ENCODE data around the gene KAT14.
"Not testable (repeated sequence)": the region's sequence is repeated elsewhere in the genome, so short reads cannot be mapped to it uniquely, and the experiment has no call there.

KAT14 gene

GRCh38 chr20:18164356-18164755 is 26.7 kb downstream of the KAT14 start:
- no peak for DNase-seq (ENCODE audit: low read depth, low spot score)

DNA sequence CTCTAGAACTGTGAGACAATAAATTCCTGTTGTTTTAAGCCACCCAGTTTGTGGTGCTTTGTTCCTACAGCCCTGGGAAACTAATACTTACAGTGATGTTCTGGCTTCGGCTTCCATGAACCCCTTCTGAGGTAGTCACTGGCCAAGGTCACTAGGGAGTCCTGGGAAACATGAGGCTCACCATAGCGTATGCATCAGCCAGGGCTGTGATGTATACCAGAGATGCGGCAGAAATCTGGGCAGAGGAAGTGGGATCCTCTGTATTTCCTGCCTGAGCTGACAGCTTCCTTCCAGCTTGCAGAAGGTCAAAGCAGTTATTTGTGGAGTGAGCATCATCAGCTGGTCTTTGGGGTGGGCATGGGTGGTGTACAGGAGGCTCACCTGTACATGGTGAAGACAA is 27.9 kb downstream of the KAT14 start:
- no peak for DNase-seq (ENCODE audit: low read depth, low spot score)

DNA sequence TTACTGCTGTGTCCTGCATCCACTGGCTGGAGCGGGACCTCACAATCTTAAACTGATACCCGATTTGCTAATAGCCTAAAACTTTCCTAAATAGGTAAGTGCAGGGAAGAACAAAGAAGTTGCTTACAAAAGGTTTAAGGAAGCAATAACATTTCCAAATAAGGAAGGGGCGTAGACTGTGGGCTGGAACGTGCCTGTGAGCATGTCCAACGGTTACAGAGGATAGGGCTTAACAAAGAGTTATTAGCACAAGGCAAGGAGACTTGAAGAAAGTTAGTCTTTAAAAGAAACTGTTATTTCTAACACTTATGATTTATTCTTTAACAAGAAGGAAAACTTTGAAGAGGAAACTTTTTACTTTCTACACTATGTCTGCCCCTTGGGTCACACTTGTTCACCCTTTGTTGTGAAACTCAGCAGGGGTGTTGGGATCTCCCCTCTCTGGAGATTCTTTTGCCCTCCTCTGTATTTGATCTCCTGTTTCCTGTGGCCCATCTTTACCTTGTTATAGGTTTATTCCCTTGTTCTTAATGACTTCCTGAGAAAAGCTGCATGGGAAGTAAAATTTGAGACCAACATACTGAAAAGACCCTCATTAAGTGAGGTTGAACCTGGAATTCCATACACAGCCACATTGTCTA is 28.7 kb downstream of the KAT14 start:
- no peak for DNase-seq (ENCODE audit: low read depth, low spot score)

DNA sequence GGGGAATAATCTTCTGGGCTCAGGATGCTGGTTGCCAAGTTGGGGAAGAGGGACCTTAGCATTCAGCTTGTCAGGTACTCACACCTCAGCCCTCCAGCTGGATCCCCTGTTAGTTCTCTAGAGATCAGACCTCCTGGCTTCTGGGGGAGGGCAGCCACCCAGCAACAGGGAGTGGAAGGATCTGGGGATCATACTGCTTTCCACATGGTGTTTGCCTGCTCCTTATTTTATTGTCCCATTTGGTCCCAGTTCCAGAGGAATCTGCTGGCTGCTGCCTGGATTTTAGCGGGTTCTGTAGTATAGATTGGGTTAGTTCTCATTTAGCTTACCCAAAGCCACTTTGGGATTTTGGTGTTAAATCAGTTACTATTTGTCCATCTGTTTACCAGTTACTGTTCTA is 29.3 kb downstream of the KAT14 start:
- no peak for DNase-seq (ENCODE audit: low read depth, low spot score)

- DNase-seq (ENCODE audit: low read depth, low spot score): no peak
Observed at GRCh38 chr20:18172379-18172778, 34.7 kb downstream of the KAT14 start.

DNA sequence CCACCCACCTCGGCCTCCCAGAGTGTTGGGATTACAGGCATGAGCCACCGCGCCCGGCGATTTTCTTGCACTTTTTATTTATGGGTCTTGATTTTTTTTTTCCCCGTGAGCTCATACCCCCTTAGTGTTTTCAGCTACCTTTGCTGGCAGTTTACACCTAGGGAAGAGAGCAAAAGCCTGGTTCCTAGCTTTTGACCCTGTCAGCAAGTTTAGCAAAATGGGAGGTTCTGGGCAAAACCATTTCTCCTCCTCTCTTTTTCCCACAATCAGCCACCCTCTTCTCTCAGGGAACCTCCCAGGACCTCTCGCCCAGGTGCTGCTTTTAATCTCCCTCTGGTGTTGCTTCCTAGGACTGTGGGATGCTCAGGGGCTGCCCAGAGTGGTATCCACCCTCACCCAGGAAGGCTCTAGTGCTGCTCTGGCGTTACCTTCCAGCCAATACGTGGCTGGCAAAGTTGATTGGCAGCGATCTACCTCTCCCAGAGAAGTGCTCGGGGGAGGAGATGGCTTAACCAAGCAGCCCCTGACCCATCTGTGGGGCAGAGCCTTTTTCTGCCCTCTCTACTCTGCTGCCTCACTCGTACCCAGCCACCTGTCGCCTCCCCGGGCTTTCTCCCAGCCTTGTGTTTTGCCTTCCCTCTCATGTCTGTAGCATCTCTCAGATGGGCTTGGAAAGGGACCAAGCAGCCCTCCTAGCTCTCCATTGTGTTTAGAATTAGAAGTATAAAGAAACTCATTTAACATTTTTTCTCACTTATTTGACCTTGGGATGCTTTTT is 37.4 kb downstream of the KAT14 start:
- no peak for DNase-seq (ENCODE audit: low read depth, low spot score)

GRCh38 chr20:18176318-18176785 is 38.7 kb downstream of the KAT14 start:
- no peak for DNase-seq (ENCODE audit: low read depth, low spot score)

DNA sequence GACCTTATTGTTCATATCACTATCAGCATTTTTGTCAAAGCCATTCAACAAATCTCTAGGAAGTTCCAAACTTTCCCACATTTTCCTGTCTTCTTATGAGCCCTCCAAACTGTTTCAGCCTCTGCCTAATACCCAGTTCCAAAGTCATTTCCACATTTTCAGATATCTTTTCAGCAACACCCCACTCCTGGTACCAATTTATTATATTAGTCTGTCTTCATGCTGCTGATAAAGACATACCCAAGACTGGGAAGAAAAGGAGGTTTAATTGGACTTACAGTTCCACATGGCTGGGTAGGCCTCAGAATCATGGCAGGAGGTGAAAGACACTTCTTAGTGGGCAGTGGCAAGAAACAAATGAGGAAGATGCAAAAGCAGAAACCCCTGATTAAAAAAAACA is 42.7 kb downstream of the KAT14 start:
- not testable (repeated sequence) for DNase-seq (ENCODE audit: low read depth, low spot score)

DNA sequence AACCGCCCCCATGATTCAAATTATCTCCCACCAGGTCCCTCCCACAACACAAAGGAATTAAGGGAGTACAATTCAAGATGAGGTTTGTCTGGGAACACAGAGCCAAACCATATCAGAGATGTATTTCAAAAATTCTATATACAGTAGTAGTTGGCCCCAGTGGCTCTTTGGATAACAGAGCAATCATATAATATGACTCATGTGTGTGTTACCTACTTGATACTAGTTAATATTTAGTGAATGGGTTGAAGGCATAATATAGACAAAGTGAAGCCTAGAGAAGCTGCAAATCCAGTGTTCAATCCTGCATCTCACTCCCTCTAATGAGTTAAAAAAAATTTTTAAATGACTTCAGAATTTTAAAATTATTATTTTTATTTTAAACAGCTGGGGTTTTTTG is 43.2 kb downstream of the KAT14 start:
- DNase-seq (ENCODE audit: low read depth, low spot score): no peak

DNA sequence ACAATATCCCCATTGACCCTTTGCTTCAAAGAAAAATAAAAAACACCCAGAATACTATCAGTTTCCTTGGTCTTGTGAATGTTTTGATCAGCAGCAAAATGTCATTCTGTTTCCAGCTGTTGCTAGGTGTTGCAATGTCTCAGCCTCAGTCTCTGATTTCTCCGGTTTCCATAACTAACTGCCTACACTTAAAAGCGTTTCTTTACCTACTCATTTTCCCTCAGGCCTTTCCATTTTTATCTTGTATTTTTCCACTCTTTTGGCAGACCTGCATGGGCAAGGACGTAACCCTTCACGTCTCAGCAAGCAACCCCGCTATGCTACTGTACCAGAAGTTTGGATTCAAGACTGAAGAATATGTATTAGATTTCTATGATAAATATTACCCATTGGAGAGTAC is 49.4 kb downstream of the KAT14 start:
- no peak for DNase-seq (ENCODE audit: low read depth, low spot score)

GRCh38 chr20:18188434-18188833 is 50.8 kb downstream of the KAT14 start:
- DNase-seq (ENCODE audit: low read depth, low spot score): no peak

- no peak for DNase-seq (ENCODE audit: low read depth, low spot score)
Observed at GRCh38 chr20:18190338-18191233, 52.9 kb downstream of the KAT14 start.

DNA sequence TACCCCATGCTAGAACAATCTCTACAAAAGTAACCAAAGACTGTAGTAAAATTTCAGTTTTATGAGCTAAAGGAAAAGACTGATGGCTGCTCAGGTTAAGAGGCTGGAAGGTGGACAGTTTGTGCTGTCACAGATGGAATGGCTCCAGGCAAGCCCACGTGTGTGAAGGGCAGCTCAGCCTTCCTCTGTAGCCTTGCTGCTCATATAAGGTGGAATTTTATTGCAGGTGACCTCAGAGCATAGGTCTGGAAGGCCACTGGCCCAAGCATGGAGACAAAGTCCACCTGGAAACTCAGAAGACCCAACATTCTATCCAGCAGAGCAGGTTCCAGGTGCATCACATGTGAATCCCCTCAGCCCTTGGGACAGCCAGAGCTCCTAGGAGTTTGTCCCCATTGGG is 53.6 kb downstream of the KAT14 start:
- no peak for DNase-seq (ENCODE audit: low read depth, low spot score)

GRCh38 chr20:18194461-18194860 is 56.8 kb downstream of the KAT14 start:
- not testable (repeated sequence) for DNase-seq (ENCODE audit: low read depth, low spot score)

DNA sequence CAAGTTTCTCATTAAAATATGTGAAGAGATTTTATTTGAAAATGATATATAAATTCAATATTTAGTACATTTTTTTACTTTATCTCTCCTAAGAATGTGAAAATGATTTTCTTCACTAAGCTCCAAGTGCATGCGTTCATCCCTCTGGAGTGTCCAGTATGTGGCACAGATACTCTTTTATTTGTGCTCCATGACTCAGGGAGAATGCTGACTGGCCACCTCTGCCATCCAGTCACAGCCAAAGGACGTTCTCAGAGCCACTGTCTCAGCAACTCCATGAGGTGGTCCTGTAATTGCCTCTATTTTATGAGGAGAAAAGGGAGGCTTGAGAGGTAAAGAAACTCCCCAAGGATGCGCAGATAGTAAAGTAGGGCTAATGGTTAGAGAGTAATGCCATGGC is 58.3 kb downstream of the KAT14 start:
- DNase-seq (ENCODE audit: low read depth, low spot score): no peak

GRCh38 chr20:18197382-18198070 is 59.9 kb downstream of the KAT14 start:
- DNase-seq (ENCODE audit: low read depth, low spot score): no peak

- DNase-seq (ENCODE audit: low read depth, low spot score): no peak
Observed at GRCh38 chr20:18202966-18203365, 65.3 kb downstream of the KAT14 start.

DNA sequence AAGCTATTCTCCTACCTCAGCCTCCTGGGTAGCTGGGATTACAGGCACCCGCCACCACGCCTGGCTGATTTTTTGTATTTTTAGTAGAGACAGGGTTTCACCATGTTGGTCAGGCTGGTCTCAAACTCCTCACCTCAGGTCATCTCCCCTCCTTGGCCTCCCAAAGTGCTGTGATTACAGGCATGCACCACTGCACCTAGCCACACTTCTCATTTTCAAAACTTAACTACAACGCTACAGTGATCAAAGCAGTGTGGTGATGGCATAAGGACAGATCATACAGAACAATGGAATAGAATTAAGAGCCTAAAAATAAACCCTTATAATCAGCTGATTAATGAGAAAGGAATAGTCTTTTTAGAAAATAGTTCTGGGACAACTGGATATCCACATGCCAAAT is 66.0 kb downstream of the KAT14 start:
- DNase-seq (ENCODE audit: low read depth, low spot score): not testable (repeated sequence)

GRCh38 chr20:18213002-18213401 is 75.3 kb downstream of the KAT14 start:
- no peak for DNase-seq (ENCODE audit: low read depth, low spot score)

DNA sequence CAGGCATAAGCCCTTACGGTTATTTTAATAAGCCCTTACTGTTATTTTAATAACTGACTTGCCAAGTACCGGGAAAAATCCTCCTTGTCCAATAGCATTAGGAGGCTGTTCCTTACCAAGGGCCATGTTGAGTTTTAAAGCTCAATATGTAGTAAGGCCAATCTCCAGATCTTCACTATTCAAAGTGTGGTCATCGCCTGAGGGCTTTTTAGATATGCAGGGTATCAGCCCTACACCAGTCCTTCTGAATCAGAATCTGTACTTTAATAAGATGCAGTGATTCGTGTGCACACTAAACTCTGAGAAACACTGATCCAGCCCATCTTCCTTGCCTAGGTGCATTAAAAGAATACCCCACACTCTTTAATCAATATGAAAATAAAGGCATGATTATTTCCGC is 77.9 kb downstream of the KAT14 start:
- no peak for DNase-seq (ENCODE audit: low read depth, low spot score)

GRCh38 chr20:18218280-18218679 is 80.6 kb downstream of the KAT14 start:
- DNase-seq (ENCODE audit: low read depth, low spot score): no peak

GRCh38 chr20:18223409-18223808 is 85.7 kb downstream of the KAT14 start:
- no peak for DNase-seq (ENCODE audit: low read depth, low spot score)

Data from activated CD4-positive, CD25-positive, alpha-beta regulatory T cell treated with anti-CD3 and anti-CD28 coated beads, Interleukin-2, amount 50 U/mL, for 16 hours (primary cell).